Glomerular visceral epithelial cell (primary cell): ENCODE data around the gene NAPA.

Experiments
- DNase-seq: peaks from one replicate; pipeline ENCODE4 v3.0.0-alpha.2; 2016; ENCODE audit errors: extremely low spot score

The NAPA gene

DNA sequence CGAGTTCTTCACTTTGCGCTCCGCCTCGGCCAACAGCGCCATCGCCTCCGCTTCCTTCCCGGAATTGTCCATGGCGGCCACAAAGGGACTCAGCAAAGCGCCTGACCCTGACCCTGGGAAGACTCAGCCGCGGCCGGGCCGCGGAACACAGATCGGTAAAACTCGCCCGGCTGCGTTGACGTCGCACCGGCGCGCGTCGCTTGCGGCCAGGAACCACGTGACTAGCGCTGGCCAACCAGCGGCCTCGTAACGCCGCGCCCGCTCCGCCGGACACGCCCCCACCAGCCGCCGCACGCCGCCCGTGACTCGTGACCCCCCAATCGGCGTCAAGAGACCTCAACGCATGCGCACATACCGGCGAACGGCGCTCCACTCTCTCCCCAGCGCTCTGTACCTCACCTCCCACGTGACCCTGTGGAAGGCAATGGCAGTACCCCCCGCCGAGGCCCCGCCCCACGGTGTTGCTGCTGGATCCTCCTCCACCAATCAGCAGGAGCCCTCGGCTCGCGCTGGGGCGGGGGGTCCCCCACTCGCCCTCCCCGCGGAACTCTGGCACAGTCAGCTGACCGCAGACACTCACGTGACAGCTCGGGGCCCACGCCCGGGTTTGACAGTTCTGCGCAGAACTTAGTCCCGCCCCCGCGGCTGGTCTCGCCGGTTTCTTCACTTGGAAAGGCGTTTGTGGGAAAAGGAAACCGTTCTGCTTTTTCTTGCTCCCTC lies at the start of gene NAPA:
TSS of gene NAPA (minus strand) at position 195 of the 720 bp plus-strand sequence. CDS start at position 72, 123 bp downstream.
- peak; percentile 100 for DNase-seq

DNA sequence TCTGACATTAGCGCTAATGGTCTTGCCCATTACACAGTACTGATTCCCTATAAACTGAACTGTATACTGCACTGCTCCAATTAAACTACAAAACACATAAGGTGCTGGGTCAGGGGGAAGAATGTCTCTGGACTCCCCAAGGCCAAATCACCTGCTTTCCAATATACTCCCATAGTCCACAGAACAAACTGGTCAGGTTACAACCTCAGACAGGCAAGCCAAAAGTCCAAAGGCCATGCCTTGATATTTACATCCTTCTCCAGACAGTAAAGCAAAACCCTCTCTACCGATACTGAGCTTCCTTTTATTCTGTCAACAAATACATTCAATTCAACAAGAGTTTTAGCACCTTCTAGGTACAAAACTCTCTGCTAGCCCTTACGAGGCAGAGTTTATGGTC lies 49.2 kb upstream of the NAPA start:
- no peak for DNase-seq

DNA sequence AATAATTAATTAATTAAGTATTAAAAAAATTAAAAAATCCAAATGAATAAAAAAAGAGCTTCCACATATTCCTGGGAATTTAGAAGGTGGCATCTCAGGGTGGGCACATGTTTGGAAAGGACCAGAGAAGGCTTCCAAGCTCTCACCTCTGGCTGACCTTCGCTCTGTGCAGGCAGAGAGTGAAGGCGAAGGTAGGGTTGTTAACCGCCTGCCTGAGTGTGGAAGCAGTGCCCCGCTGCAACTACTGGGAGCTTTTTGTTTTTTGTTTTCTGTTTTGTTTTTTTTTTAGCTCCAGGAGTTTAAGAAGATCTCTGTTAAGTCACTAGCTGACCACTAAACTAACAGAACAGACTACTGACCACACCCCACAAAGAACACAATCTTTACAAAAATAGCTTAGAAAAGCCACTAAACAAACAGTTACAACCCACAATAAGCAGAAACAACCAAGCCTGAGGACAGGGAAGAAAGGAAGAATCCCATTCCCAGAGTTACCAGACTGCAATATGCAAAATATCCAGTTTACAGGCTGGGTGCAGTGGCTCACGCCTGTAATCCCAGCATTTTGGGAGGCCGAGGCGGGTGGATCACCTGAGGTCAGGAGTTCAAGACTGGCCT lies 46.7 kb upstream of the NAPA start:
- DNase-seq = no peak

DNA sequence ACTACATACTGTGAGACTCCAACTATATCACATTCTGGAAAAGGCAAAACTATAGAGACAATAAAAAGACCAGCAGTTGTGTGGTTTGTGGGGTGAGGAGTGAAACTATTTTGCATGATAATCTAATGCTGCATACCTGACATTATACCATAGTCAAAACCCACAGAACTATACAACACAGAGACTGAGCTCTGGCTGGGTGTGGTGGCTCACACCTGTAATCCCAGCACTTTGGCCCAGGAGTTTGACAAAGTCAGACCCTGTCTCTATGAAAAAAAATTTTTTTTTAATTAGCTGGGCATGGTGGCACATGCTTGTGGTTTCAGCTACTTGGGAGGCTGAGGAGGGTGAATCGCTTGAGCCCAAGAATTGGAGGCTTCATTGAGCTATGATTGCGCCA lies 46.1 kb upstream of the NAPA start:
- no peak for DNase-seq

DNA sequence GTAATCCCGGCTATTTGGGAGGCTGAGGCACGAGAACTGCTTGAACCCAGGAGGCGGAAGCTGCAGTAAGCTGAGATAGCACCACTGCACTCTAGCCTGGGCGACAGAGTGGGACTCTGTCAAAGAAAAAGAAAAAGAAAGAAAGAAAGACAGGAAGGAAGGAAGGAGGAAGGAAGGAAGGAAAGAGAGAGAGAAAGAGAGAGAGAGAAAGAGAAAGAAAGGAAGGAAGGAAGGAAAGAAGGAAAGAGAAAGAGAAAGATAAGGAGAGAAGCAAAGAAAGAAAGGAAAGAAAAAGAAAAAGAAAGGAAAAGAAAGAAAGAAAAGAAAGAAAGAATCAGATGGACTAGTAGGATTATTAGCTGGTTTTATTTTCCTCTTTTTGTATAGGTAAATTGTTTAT lies 35.3 kb upstream of the NAPA start:
- DNase-seq = no peak

DNA sequence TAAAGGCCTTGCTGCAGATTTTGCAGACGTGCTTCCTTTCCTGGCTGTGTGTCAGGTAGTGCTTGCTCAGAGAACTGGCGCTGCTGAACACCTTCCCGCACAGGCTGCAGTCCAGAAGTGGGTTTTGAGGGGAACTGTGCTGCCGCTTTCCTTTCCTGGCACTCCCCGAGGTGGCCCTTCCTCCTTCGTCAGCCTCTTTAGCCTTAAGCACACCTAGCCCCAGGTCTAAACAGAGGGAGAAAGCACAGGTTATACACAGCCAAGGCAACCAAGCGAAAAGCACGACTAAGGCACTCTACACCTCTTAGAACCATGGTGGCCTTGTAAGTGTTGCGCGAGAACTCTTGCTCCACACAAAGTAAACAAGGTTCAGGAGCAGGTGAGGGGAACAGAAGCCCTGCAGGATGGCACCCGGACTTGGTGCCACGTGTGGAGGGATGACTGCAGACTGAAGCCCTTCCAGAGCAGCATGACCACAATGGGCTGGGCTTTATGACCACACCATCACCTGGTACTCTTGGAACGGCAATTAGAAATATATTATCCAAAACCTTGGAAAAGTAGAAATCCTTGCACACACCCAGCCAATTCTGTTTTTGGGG lies 34.5 kb upstream of the NAPA start:
- no peak for DNase-seq

DNA sequence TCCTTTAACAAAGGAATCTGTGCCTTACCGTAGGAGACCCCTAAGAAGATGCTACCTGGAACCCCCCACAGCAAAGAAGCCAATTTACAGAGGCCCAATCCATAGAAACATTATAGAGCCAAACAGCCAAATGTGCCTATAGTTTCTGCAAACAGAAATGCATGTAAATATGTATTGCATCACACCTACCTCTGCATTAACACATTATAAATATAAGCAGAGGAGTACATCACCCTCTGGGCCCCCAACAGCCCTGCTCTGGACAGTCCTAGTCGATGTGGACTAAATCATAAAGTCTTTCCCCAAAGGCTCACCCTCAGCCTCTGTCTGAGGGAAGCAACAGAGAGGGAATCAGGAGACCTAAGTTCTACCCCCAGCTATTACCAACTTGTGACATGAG lies 32.3 kb upstream of the NAPA start:
- no peak for DNase-seq

DNA sequence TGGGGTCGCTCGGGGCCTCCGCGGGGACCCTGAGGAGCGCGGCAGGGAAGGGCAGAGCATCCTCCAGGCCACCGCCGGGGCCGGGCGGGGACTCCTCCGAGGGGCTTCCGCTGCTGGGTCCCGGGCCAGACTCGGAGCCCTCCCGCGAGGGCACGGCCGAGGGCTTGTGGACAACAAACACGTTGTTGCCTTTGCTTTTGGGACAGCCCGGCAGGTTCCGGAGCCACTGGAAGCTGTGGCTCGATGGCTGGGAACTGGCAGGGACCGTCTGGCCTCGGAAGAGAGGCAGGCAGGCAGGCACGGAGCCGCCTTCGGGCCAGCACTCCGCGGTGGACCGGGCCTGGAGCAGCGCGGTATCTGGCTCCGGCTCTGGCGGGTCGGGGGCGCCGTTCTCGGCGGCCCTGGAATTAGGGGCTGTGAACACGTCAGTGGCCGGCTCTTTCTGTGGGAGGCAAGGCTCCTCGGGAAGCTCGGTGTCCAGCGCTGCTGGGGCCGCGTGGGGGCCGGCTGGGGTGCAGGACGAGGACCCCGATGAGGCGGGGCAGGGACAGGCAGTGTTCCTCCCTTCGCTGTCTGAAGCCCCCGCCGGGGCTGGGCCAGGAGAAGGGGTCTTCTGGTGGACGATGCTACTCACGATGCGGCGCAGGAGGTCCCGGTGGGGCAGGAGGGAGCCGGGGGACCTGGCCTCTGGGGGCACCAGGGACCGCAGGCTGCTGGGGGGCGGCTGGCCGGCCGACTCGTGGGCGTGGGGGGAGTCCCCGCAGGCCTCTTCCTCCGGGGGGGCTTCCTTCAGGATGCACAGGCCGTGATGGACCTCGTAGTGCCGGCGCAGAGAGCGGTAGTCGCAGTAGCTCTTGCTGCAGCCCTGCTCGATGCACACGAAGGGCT lies 30.4 kb upstream of the NAPA start:
- DNase-seq = no peak

DNA sequence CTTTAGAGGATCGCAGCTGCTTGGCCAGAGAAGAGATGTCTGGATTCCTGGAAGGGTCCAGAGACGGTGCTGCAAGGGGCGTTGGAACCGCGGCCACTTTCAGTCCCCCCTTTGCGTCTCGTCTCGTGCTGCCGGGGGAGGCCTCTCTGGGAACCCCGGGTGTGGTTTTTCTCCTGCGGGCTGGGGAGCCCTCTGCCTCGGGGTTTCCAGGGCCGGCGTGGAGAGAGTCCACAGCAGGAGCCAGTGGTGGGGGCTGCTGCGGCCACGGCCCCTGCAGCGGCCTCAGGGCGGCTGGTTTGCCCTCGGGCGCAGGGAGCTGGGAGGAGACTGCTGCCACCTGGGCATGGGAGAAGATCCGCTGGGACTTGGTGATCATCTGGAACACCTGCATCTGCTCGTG lies 29.6 kb upstream of the NAPA start:
- no peak for DNase-seq

DNA sequence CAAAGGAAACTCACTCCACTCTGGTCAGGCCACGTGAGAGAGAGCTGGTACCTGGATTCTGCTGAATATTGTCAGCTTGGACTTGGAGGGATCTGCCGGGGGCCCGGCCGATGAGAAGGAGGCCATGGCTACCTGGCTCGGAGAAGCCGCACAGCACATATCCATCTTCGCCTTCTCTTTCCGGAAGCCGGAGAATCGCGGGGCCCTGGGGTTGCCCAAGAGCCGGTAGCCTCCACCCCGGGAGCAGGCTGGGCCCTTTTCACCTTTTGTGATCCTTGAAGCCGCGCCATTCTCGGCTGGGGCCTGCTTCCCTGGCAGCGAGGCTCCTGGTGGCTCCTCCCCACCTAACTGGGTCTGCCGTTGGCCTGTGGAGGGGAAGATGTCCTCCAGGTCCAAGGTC lies 29.2 kb upstream of the NAPA start:
- no peak for DNase-seq

DNA sequence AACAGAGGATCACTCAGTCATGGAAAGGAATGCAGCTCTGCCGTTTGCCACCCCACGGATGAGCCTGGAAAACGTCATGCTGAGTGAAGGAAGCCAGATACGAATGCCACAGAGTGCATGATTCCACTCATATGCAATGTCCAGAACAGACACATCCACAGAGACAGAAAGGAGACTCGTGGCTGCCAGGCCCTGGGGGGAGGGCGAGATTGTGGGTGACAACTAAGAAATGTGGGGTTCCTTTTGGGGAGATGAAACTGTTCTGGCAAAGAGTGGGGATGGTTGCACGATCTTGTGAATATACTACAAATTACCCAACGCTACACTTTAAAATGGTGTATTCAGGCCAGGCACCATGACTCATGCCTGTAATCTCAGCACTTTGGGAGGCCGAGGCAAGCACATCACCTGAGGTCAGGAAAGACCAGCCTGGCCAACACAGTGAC lies 27.2 kb upstream of the NAPA start:
- DNase-seq = peak; percentile 37

DNA sequence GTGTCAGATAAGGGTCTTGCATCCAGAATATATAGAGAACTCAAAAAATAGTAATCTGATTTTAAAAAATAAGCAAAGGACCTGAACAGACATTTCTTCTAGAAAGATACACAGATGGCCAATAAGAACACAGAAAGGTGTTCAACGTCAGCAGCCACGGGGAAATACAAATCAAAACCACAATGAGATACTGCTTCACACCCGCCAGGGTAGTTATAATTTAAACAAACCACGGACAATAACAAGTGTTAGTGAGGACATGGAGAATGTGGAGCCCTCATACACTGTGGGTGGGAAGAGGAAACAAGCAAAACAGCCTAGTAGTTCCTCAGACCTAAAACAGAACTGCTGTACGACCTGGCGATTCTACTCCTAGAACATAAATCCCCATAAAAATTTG lies 26.7 kb upstream of the NAPA start:
- peak; percentile 60 for DNase-seq

DNA sequence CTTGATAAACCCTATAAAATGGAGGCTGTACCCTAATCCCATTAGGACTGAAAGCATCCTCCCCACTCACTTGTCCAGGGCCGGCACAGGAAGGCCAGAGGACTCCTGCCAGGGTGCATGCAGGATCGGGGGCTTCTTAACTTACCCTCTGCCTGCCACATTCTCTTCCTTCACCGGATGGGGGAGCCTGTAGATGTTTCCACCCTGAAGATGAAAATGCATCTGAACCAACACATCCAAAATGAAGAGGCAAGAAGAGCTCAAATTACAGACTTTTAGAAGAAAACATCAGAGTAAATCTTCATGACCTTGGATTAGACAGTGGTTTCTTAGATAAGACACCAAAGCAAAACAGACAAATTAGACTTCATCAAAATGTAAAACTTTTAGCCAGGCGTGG lies 25.9 kb upstream of the NAPA start:
- no peak for DNase-seq

DNA sequence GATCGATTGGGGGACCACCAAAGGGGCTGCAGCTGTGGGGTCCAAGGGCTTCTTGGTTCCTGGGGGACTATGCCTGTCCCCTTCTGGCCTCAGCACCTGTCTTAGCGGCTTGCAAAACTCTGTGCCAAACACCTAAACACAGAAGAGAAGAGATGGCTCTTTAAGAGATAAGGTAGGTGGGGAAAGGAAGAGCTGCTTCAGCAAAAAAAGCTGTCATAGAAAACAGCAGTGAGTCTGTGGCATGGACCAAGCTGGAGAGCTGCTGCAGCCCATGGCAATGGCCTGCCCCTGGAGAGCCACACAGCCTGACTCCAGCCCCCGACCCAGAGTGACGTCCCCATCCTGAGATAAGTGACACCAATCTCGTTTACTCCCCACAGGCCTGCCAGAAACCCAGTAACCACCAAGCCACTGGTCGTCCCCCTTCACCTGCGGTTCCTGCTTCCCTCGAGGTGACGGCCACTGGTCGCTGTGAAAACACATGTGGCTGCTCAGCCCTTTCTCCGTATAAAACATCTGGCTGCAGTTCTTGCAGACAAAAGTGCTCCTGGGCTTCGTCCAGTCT lies 25.0 kb upstream of the NAPA start:
- DNase-seq = no peak

DNA sequence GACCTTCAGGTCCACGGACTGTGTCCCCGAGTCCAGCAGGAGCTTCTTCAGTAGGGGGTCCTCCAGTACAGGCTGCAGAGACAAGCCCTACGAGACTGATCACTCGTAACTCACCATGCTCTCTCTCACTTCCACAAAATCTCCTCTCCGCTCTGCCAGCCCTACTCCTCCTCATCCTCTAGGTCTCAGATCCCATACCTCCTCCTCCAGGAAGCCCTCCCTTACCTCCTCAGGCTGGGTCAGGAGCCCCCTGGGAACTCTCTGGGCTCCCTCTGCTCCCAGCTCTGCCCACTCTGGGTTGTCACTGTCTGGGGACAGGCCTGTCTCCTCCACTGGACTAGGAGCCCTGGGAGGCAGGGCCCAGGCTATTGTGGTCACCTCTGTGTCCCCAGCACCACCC lies 23.9 kb upstream of the NAPA start:
- DNase-seq = no peak

DNA sequence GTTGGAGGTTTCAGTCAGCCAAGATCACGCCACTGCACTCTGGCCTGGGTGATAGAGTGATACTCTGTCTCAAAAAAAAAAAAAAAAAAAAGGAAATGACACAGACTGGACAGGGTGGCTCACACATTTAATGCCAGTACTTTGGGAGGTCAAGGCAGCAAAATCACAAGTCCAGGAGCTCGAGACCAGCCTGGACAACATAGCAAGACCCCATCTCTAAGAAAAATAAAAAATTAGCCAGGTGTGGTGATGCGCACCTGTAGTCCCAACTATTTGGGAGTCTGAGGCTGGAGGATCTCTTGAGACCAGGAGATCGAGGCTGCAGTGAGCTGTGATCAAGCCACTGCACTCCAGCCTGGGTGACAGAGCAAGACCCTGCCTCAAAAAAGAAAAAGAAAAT lies 22.6 kb upstream of the NAPA start:
- DNase-seq = no peak

DNA sequence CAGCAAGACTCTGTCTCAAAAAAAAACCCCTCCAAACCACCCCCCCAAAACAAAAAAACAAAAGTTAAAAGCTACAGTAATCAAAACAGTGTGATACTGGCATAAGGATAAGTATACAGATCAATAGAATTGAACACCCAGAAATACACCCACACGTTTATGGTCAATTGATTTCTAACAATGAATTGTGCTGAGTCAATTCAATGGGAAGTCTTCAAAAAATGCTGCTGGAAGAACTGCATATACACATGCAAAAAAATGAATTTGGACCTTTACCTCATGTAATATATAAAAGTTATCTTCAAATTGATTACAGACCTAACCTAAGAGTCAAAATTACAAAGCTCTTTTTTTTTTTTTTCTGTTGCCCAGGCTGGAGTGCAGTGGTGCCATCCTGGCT lies 19.8 kb upstream of the NAPA start:
- DNase-seq = no peak

DNA sequence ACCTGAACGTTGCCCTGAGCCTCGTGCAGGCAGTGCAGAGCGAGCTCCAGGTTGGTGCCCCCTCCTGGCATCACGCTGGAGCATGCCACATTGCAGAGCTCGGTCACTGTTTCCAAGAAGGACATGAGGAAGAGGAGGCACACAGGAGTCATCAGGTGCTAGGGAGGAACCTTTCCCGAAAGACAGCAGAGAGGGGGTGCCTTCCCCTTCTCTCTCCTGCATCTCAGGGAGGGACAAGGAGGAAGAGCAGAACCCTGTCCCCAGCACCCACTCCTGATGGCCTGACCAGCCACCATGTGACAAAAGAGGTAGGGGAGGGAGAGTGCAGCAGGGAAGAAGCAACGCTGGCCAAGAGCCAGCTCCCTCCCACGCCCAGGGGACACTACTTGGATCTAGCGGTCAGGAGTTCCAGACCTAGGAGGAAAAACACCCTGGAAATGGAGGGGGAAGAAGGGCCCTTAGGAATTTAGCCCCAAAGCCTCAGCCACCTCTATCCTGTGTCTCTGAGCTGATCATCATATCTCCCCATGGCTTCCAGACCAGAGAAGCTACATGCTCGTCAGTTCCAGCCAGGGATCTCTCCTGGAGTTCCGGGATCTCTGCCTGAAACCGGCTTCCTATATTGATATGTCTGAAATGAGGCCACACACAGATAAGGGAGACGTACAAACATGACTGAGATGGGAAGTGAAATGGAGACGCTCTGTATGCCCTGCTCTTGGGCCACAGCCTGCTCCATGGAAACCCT lies 17.0 kb upstream of the NAPA start:
- no peak for DNase-seq

DNA sequence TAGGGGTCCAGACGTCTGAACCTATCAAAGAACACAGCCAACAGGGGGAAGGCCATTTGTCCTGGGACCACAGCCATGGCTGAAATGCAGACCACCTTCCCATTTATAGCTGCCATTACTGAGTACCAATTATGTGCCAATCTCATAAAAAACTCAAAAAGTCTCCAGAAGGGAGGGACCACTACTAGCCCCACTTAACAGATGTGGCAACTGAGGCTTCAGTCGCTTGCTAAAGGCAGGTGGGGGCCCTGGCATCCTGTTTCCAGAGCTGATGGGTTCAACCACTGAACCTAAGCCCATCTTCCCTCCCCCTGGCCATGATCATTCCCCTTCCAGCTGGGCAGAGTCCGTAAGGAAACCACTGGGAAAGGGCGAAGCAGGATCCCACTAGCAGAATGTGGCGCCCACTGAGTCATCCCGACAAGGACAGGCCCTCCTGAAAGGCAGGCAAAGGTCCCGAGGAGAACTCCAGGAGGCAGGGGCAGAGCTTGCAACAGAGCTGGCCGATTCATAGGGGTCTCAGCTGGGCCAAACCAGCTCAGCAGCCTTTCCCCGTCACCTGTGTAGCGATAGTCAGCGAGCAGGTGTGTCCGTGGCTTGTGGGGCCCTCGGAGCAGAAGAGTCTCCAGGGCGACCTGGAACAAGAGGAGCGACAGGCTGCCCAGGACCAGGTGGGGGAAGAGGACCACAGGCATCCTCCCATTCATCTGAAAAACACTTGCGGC lies 14.3 kb upstream of the NAPA start:
- no peak for DNase-seq

DNA sequence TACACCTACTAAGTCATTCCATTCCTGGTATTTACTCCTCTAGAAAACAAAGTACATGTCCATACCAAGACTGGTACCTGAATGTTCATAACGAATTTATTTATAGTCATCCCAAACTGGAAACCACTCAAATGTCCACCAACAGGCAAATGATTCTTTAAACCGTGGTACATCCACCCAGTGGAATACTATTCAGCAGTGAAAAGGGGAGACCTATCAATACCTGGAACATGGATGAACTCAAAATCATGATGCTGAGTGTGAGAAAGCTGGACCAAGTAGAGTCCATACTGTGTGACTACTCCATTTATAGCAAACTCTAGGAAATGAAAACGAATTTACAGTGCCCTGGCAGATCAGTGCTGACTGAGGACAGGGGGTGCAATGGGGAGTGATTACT lies 11.9 kb upstream of the NAPA start:
- DNase-seq = no peak

DNA sequence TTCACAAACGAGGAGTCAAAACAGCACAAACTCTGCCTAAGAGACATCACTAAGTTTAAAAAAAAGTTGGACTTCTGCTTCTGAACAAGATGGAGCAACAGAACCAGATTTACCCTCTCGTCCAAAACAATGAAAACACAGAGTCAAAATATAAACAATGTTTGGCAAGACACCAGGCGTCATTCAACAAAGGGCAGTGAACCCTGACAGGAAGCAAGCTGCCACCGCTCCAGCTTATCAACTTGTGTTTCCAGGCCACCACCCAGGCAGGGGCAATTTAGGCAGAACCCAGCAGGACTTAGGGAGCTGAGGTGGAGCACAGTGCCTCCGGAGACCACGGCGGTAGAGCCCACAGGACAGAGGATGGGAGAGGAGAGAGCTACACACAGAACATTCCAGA lies 8.6 kb upstream of the NAPA start:
- DNase-seq = no peak
